HepG2 (cell line): Measurements from ENCODE around the gene HCRTR2. TPM values are rescaled to one million over a fixed set of nuclear protein-coding genes. Genes with fewer than 3 reads are reported as not detected.

Source experiments
- ATAC-seq: fragments of 200-7000 bp; cut with Tn5 transposase; 3 replicates; pipeline ENCODE4 v1.9.1; 2020; ENCODE audit warnings: mild to moderate bottlenecking, moderate library complexity
- BruUV-seq: library from RNA; stranded (reverse); fragments of 400-500 nt; replicated peaks from 2 replicates; lab custom pipeline; 2021; lab: Mats Ljungman, UMichigan
- CTCF ChIA-PET: fragments of 300-600 bp; formaldehyde crosslinking; extraction: SDS; loops from one replicate; lab custom pipeline; 2021; ENCODE audit warnings: low total read pairs, inconsistent platforms, low intra/inter-chr PET ratio; lab: Yijun Ruan, JAX
- POLR2A ChIA-PET: fragments of 350-600 bp; sonication (Branson Sonifier 250); formaldehyde crosslinking; loops from one replicate; lab custom pipeline; 2020; ENCODE audit warnings: antibody characterized with exemption, inconsistent platforms; lab: Yijun Ruan, JAX
- DNase-seq: peaks from one replicate; pipeline ENCODE4 v3.0.0-alpha.2; 2015; ENCODE audit warnings: low spot score
- FAIRE-seq: peaks from 3 replicates; lab custom pipeline; 2011; peaks lifted over from hg19 to GRCh38; lab: Jason Lieb, UNC
- H2AFZ ChIP-seq: one replicate; pipeline ENCODE4 v1.6.1; 2011; ENCODE audit warnings: low read length, inconsistent platforms
- H3K27ac ChIP-seq: fragments of 300-600 bp; 3 replicates; pipeline ENCODE4 v1.8.0; 2011; ENCODE audit warnings: mixed run types, mild to moderate bottlenecking, mixed read lengths, low read length, inconsistent platforms; ENCODE audit not compliant: insufficient read depth; ENCODE audit errors: extremely low read length
- H3K27me3 ChIP-seq, 2 experiments: fragments of 200-600 bp in 1 of 2; 2 replicates in 1 of 2; 3 replicates in 1 of 2; pipeline versions ENCODE4 v1.6.0 to v1.8.0; 2011; ENCODE audit warnings: low read length in 2 of 2, mild to moderate bottlenecking in 2 of 2, moderate library complexity in 2 of 2, inconsistent platforms in 1 of 2; ENCODE audit not compliant: insufficient read depth in 2 of 2, control insufficient read depth in 1 of 2
- H3K36me3 ChIP-seq, 2 experiments: fragments of 200-600 bp in 1 of 2; replicated peaks in 1 of 2; 2 replicates in 1 of 2; 3 replicates in 1 of 2; pipeline versions ENCODE4 v1.5.1 to v1.8.0; 2011; ENCODE audit warnings: low read length in 2 of 2, inconsistent platforms in 1 of 2; ENCODE audit not compliant: insufficient read depth in 2 of 2, control insufficient read depth in 1 of 2
- H3K4me1 ChIP-seq: 2 replicates; pipeline ENCODE4 v1.5.1; 2012; ENCODE audit warnings: low read length, inconsistent platforms; ENCODE audit not compliant: insufficient read depth
- H3K4me2 ChIP-seq: 2 replicates; pipeline ENCODE4 v1.6.0; 2011; ENCODE audit warnings: low read depth, low read length, inconsistent platforms
- H3K4me3 ChIP-seq, 3 experiments: fragments of 200-600 bp in 1 of 3; sonication (generic), shearing (Covaris generic) in 1 of 3; replicated peaks in 1 of 3; 2 replicates each; pipeline ENCODE4 v1.5.1; 2011 to 2016; ENCODE audit warnings: low read length in 3 of 3, inconsistent platforms in 2 of 3, low read depth in 2 of 3, mild to moderate bottlenecking in 2 of 3, control low read depth in 1 of 3, mixed read lengths in 1 of 3; ENCODE audit not compliant: insufficient read depth in 1 of 3
- H3K79me2 ChIP-seq: one replicate; pipeline ENCODE4 v1.6.1; 2011; ENCODE audit warnings: low read length, inconsistent platforms; ENCODE audit not compliant: insufficient read depth
- H3K9ac ChIP-seq: 2 replicates; pipeline ENCODE4 v1.6.0; 2011; ENCODE audit warnings: mild to moderate bottlenecking, low read depth, low read length, inconsistent platforms; ENCODE audit not compliant: insufficient read depth
- H3K9me3 ChIP-seq: 2 replicates; pipeline ENCODE4 v1.5.1; 2012; ENCODE audit warnings: mild to moderate bottlenecking, low read length
- H4K20me1 ChIP-seq: 2 replicates; pipeline ENCODE4 v1.6.0; 2011; ENCODE audit warnings: inconsistent platforms, mild to moderate bottlenecking, low read length, moderate library complexity; ENCODE audit not compliant: insufficient read depth
- AHDC1 ChIP-seq: sonication (generic); formaldehyde crosslinking; IDR thresholded peaks from 2 replicates; pipeline ENCODE4 v1.5.1; 2020; ENCODE audit warnings: mild to moderate bottlenecking, missing genetic modification reagents, borderline replicate concordance
- ATAD3A ChIP-seq: sonication (generic); formaldehyde crosslinking; IDR thresholded peaks from 2 replicates; pipeline ENCODE4 v1.4.0; 2020; ENCODE audit warnings: missing genetic modification reagents
- BHLHE40 ChIP-seq: IDR thresholded peaks from 2 replicates; pipeline ENCODE4 v1.6.1; 2011; ENCODE audit warnings: low read length, improper control_type of control experiment
- FOXA3 ChIP-seq: IDR thresholded peaks from 2 replicates; pipeline ENCODE4 v1.6.1; 2016; ENCODE audit warnings: missing genetic modification reagents, missing compliant biosample characterization
- GLI4 ChIP-seq: sonication (generic); formaldehyde crosslinking; IDR thresholded peaks from 2 replicates; pipeline ENCODE4 v1.5.1; 2020; ENCODE audit warnings: missing genetic modification reagents, mild to moderate bottlenecking, moderate library complexity, borderline replicate concordance
- HNRNPLL ChIP-seq: fragments of 200-400 bp; formaldehyde crosslinking; IDR thresholded peaks from 2 replicates; pipeline ENCODE4 v1.6.1; 2017; ENCODE audit warnings: mild to moderate bottlenecking, low read depth, low read length; ENCODE audit not compliant: poor library complexity, severe bottlenecking
- KDM3A ChIP-seq: IDR thresholded peaks from 2 replicates; pipeline ENCODE4 v1.6.1; 2018; ENCODE audit warnings: low read depth, missing compliant biosample characterization
- SAP130 ChIP-seq: IDR thresholded peaks from 2 replicates; pipeline ENCODE4 v1.6.1; 2016; ENCODE audit warnings: low read depth
- ZNF143 ChIP-seq: sonication (generic); formaldehyde crosslinking; IDR thresholded peaks from 2 replicates; pipeline ENCODE4 v1.4.0; 2020; ENCODE audit warnings: missing genetic modification reagents
- ZNF256 ChIP-seq: sonication (generic); formaldehyde crosslinking; conservative IDR thresholded peaks from 2 replicates; pipeline ENCODE4 v1.4.0; 2020; ENCODE audit warnings: missing genetic modification reagents
- ZNF768 ChIP-seq: sonication (generic); formaldehyde crosslinking; IDR thresholded peaks from 2 replicates; pipeline ENCODE4 v1.4.0; 2020; ENCODE audit warnings: missing genetic modification reagents
- WGBS: methylation state at CpG from one replicate; pipeline ENCODE4 v1.1.6; 2017; ENCODE audit warnings: low lambda C conversion rate; 5-methylcytosine and 5-hydroxymethylcytosine counted together
- in situ Hi-C: cut with HindIII; loops from 2 replicates; pipeline ENCODE4 v1.10.0; 2017; ENCODE audit warnings: low pct_unique_long_range_greater_than_20kb; ENCODE audit not compliant: extremely low pct_ligation_motif_present
- intact Hi-C: fragments of 100-400 bp; cut with micrococcal nuclease; formaldehyde crosslinking; loops from one replicate; pipeline ENCODE4 v1.10.0; 2022; ENCODE audit not compliant: unreplicated experiment
- polyA plus RNA-seq, 8 experiments: library from polyadenylated mRNA; depleted of rRNA in 3 of 8; stranded (reverse) in 7 of 8; unstranded in 1 of 8; fragments of >200 nt; fragmentation: Illumina TruSeq in 4 of 8; extraction: Trizol in 4 of 8; gene quantifications; 2 replicates each; pipeline versions ENCODE4 v1.2.1 to v1.2.3, GENCODE V29; 2011 to 2016; ENCODE audit warnings: low read depth in 4 of 8, missing spikeins in 1 of 8, mixed read lengths in 1 of 8; ENCODE audit not compliant: insufficient read depth in 1 of 8
- total RNA-seq, 5 experiments: library from RNA; depleted of rRNA; stranded (reverse); fragments of >200 nt; fragmentation: Illumina TruSeq; extraction: Trizol; gene quantifications; 2 replicates each; pipeline ENCODE4 v1.2.3, GENCODE V29; 2016; ENCODE audit warnings: low read depth in 1 of 5

Gene HCRTR2
- total and polyA plus RNA-seq, 2 of the 13 experiments (the other 11 are each of a cell fraction or from before 2014, with no cell fraction given): not detected

- TF ChIP-seq AHDC1 (CRISPR knock-in tag) (no peak), ZNF768 (CRISPR knock-in tag) (no peak), ZNF256 (CRISPR knock-in tag) (no peak), HNRNPLL (no peak), ATAD3A (no peak), GLI4 (CRISPR knock-in tag) (no peak), FOXA3 (no peak), KDM3A (CRISPR knock-in tag) (no peak), ZNF143 (no peak)
- TF ChIP-seq, all 625 proteins: peak for 0
These were observed 80.8 kb downstream of the HCRTR2 start (continued) for GRCh38 chr6:55255113-55255512.

- ChIA-PET POLR2A (no interaction called here), CTCF (no interaction called here)
- no peak overlapping the region for H3K27ac ChIP-seq
- TF ChIP-seq BHLHE40: 0 out of 2 replicates have a peak, but pooled peaks have one; percentile 27
- no peak for TF ChIP-seq SAP130
- no peaks in the 10 kb centered on the region for H3K36me3 ChIP-seq
- ATAC-seq (no peak), FAIRE-seq (no peak), DNase-seq (peak; percentile 11)
- in situ Hi-C loops (no loop called here), intact Hi-C loops (no loop called here)
- 0% methylated on average over 2 of the region's 2 CpGs for WGBS
- H3K4me2 ChIP-seq: no peak overlapping the region
- no TSS peak for BruUV-seq
- H3K9ac ChIP-seq: no peak overlapping the region
- no peak overlapping the region for H3K4me3 ChIP-seq
- H4K20me1 ChIP-seq: no peaks in the 10 kb centered on the region
- no peaks in the 10 kb centered on the region for H3K4me1 ChIP-seq
- no peaks in the 10 kb centered on the region for H3K27me3 ChIP-seq
- H3K79me2 ChIP-seq: no peaks in the 10 kb centered on the region
- no peak overlapping the region for H2AFZ ChIP-seq
- H3K9me3 ChIP-seq: no peaks in the 10 kb centered on the region
These were observed 85.9 kb downstream of the HCRTR2 start for GRCh38 chr6:55260181-55260580.
